ENCODE measurements around the gene ADRM1.

DNA sequence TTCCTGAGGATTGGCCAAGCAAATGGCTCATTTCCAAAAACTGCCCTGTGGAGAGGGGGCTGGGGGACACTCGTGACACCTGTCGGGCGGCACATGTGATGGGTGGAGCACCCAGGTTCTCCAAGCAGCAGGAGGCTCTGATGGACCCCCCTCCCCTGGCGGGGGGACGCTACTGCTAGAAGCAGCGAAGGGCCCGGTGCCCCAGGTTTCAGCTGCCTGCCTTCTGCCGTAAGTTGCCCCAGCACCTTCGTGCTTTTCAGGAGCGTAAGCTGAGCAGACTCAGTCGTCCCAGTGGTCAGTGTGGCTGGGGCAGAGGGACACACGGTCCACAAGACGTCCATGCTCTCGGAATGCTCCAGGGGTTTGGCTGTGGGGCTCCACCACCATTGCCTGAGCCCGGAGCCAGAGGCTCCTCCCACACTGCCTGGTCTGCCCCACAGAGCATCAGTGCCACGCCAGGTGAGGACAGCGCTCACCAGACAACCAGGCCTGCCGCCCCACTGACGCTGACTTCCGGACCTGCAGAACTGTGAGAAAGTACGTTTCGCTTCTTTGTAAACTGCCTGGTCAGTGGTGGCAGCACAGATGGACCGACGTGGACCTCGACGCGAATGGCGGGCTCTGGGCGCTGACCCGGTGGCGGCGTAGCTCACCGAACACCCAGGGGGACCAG lies 4.1 kb upstream of the ADRM1 start:
- TF ChIP-seq, protein P1, sequence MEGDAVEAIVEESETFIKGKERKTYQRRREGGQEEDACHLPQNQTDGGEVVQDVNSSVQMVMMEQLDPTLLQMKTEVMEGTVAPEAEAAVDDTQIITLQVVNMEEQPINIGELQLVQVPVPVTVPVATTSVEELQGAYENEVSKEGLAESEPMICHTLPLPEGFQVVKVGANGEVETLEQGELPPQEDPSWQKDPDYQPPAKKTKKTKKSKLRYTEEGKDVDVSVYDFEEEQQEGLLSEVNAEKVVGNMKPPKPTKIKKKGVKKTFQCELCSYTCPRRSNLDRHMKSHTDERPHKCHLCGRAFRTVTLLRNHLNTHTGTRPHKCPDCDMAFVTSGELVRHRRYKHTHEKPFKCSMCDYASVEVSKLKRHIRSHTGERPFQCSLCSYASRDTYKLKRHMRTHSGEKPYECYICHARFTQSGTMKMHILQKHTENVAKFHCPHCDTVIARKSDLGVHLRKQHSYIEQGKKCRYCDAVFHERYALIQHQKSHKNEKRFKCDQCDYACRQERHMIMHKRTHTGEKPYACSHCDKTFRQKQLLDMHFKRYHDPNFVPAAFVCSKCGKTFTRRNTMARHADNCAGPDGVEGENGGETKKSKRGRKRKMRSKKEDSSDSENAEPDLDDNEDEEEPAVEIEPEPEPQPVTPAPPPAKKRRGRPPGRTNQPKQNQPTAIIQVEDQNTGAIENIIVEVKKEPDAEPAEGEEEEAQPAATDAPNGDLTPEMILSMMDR (IDR thresholded peaks at IDR 0.05 in 8 of 11, conservative IDR thresholded peaks at IDR 0.05 in 3 of 11) = no peak
- TF ChIP-seq POLR2AphosphoS5 (IDR thresholded peaks at IDR 0.05) (peak in 2 of 3 donors; percentile 23 to 59), POLR2A (IDR thresholded peaks at IDR 0.05) (no peak)

All from spleen (tissue), 7 donors.